22Rv1 (cell line): ENCODE measurements around the gene ABCA12.

ENCODE experiments used
- CTCF ChIP-seq: fragments of 450-650 bp; IDR thresholded peaks from 2 replicates; pipeline ENCODE4 v1.5.1; 2017; ENCODE audit warnings: mild to moderate bottlenecking
- ZFX ChIP-seq: fragments of 450-650 bp; IDR thresholded peaks from 2 replicates; pipeline ENCODE4 v1.6.1; 2017; ENCODE audit warnings: antibody characterized with exemption, borderline replicate concordance

- TF ChIP-seq CTCF = no peak
- no peak for TF ChIP-seq ZFX
Measured at GRCh38 chr2:215137741-215138340, 585 bp downstream of the ABCA12 start.
